GM12864 (cell line): Measurements from ENCODE around the gene TSPEAR.

Experiments
- DNase-seq: peaks from one replicate; pipeline ENCODE4 v3.0.0-alpha.2; 2011; ENCODE audit warnings: low read depth
- H3K4me3 ChIP-seq: 2 replicates; pipeline ENCODE4 v1.5.1; 2011; ENCODE audit warnings: mild to moderate bottlenecking, low read depth, low read length, control low read depth
- CTCF ChIP-seq: IDR thresholded peaks from 2 replicates; pipeline ENCODE4 v1.5.1; 2011; ENCODE audit warnings: low read depth, mild to moderate bottlenecking, moderate library complexity, low read length, control low read depth, inconsistent platforms; ENCODE audit errors: missing control alignments

The TSPEAR gene

GRCh38 chr21:44703731-44704635 lies 7.4 kb downstream of the TSPEAR start:
- no peak for DNase-seq
- no peak for TF ChIP-seq CTCF
- no peak overlapping the region for H3K4me3 ChIP-seq

- H3K4me3 ChIP-seq, result no peak overlapping the region
- TF ChIP-seq CTCF, result no peak
- DNase-seq, result no peak
These were observed 8.2 kb downstream of the TSPEAR start for GRCh38 chr21:44702973-44703730.

GRCh38 chr21:44702111-44702972 lies 9.0 kb downstream of the TSPEAR start:
- DNase-seq, result no peak
- no peak for TF ChIP-seq CTCF
- H3K4me3 ChIP-seq, result no peak overlapping the region

GRCh38 chr21:44701541-44701940 lies 9.8 kb downstream of the TSPEAR start:
- no peak overlapping the region for H3K4me3 ChIP-seq
- no peak for DNase-seq
- no peak for TF ChIP-seq CTCF

GRCh38 chr21:44701023-44701400 lies 10.4 kb downstream of the TSPEAR start:
- no peak overlapping the region for H3K4me3 ChIP-seq
- DNase-seq, result no peak
- no peak for TF ChIP-seq CTCF

GRCh38 chr21:44700101-44701022 lies 11.0 kb downstream of the TSPEAR start:
- no peak for TF ChIP-seq CTCF
- DNase-seq, result no peak
- no peak overlapping the region for H3K4me3 ChIP-seq
